Stimulated activated naive CD8-positive, alpha-beta T cell treated with anti-CD3 and anti-CD28 coated beads, Interleukin-15, Interleukin-2, amounts not matched to agents 100 ng/mL and 50 ng/mL, for 24 hours (primary cell): ENCODE results near the gene LRTM2.

Source experiments
- H3K27ac Mint-ChIP-seq: one replicate; pipeline ENCODE4 v1.8.0; 2021; ENCODE audit warnings: mild to moderate bottlenecking, mixed read lengths
- H3K27me3 Mint-ChIP-seq: one replicate; pipeline ENCODE4 v1.8.0; 2021; ENCODE audit warnings: mixed read lengths
- H3K36me3 Mint-ChIP-seq: one replicate; pipeline ENCODE4 v1.8.0; 2021; ENCODE audit warnings: low read depth, mixed read lengths
- H3K4me1 Mint-ChIP-seq: one replicate; pipeline ENCODE4 v1.8.0; 2021; ENCODE audit warnings: low read depth, mixed read lengths
- H3K4me3 Mint-ChIP-seq: one replicate; pipeline ENCODE4 v1.8.0; 2021; ENCODE audit warnings: mild to moderate bottlenecking, mixed read lengths
- H3K9me3 Mint-ChIP-seq: one replicate; pipeline ENCODE4 v1.8.0; 2021; ENCODE audit warnings: mixed read lengths

LRTM2 gene

DNA sequence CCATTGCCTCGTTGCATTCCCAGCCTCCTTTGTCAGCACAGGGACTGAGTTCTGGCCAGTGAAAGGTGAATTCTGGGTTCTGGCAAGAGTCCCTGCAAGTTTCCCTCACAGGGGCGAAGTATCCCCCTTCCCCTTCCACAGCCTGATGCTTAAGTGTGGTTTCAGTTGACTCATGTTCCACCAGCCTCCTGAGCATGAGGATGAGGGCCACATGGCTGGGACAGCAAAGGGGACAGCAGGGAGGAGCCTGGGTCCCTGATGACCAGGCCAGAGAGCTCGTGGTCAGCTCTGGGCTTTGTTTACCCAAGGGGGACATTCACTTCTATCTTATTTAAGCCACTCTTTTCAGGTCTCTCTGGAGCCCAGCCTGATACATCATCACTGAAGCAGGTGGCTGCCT is 61.6 kb downstream of the LRTM2 start:
- Mint-ChIP-seq H3K27me3 (no peaks in the 10 kb centered on the region), H3K4me3 (no peak overlapping the region), H3K4me1 (no peaks in the 10 kb centered on the region), H3K9me3 (no peaks in the 10 kb centered on the region), H3K36me3 (no peaks in the 10 kb centered on the region), H3K27ac (no peak overlapping the region)

DNA sequence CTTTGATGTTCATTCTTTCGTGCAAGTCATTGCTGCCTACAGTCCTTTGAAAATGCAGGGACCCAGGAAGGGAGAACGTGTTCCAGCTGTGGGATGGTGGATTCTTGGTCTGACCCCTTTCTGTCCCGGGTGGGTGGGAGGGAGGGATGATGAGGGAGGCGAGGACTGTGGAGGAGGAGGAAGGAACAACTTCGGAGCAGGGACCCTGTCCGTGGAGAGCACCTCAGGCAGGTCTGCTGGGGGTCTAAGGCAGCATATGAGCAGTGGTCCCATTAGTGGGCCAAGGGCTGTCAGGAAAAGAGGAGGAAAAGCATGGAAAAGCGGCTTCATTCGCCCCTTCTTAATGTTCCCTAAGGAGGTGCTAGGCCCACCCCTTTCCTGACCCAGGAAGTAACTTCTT is 62.0 kb downstream of the LRTM2 start:
- Mint-ChIP-seq H3K4me3 (no peak overlapping the region), H3K4me1 (no peaks in the 10 kb centered on the region), H3K27ac (no peak overlapping the region), H3K9me3 (no peaks in the 10 kb centered on the region), H3K27me3 (peaks cover under 1% of the 10 kb centered on the region), H3K36me3 (no peaks in the 10 kb centered on the region)

DNA sequence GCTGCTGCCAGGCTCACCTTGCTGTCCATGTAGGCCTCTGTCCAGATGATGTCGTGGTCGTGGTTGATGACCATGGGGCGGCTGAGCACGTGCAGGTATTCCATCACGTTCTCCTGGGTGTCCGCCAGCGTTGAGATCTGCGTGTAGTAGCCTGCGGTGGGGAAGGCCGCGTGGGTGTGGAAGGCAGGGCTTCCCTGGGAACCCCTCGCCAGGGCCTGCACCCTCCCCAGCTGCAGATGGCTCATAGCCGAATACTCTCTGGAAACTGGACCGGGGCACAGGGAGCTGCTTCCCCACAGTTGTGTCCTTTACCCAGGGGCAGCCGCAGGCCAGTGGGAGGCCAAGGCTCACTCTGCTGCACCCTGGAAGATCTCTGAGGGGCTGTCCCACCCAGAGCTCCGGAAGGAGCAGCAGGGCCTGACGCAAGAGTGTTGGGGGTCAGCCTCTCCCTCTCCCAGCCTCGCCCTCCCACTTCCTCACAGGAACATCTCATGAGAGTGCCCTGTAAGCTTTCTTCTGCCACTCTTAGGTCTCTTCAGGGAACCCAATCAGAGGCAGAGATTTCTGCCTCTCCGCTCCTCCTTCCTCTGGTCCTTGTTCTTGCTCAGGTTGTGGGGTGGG is 62.6 kb downstream of the LRTM2 start:
- H3K9me3 Mint-ChIP-seq = no peaks in the 10 kb centered on the region
- H3K27ac Mint-ChIP-seq = no peak overlapping the region
- no peak overlapping the region for H3K4me3 Mint-ChIP-seq
- no peaks in the 10 kb centered on the region for H3K4me1 Mint-ChIP-seq
- no peaks in the 10 kb centered on the region for H3K36me3 Mint-ChIP-seq
- peaks cover 6% of the 10 kb centered on the region for H3K27me3 Mint-ChIP-seq

DNA sequence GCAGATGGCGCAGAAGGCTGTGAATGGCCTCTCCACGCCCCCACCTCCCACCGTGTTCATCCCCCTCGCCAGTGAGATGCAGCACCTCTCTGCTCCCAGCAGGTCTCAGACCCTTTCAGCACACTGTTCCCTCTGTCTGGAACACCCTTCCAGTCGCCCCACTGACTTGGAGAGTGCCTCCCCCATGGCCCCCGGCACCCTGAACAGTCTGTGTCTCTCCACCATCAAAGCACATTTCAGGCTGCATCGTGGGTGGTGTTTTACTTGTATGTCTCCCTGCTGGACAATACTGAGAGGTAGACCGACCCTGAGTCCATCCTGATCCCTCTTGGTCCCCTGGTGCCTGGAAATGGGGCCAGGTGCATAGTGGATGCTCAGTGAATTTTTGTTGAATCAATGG is 63.1 kb downstream of the LRTM2 start:
- H3K9me3 Mint-ChIP-seq = peaks cover 4% of the 10 kb centered on the region
- H3K27ac Mint-ChIP-seq = no peak overlapping the region
- no peaks in the 10 kb centered on the region for H3K4me1 Mint-ChIP-seq
- H3K36me3 Mint-ChIP-seq = no peaks in the 10 kb centered on the region
- H3K4me3 Mint-ChIP-seq = no peak overlapping the region
- H3K27me3 Mint-ChIP-seq = peaks cover 8% of the 10 kb centered on the region

DNA sequence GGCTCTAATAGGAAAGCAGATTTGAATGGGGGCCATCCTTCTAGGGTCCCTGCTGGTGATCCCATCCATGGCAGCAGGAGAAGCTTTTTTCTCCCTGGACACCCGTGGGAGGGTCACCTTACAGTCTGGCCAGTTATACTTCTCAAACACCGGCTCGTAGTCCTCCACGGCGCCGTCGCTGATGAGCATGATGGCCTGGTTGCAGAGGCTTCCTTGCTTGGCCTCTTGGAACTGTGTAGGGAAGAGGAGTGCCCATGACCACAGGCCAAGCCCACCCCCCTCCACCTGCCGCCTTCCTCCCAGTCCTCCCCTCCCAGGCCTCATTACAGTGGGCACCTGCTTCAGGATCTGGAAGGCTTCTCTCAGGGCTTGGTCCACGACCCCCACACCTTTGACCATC is 64.3 kb downstream of the LRTM2 start:
- no peaks in the 10 kb centered on the region for H3K4me1 Mint-ChIP-seq

DNA sequence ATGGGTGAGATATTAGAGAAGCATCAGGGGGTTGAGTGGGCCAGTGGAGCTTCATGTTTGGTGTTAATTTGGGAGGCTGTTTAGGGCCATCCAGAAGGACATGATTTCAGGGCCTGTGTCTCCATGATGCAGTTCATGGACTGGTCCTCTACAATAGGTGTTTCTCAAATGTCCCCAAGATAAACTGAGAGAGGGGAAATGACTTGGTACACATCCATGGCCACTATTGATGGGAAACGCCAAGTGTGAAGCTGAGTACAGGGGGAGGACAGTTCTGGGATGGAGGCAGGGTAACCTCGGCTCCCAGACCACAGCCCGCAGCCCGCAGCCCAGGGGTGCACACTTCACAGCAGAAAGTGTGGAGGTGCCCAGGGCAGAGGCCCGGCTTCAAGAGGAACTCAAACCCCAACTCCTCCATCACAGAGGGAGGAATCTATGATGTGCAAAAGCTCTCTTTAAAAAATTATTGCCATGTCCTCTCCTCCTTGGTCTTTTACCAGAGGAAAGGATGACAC is 64.8 kb downstream of the LRTM2 start:
- peaks cover 6% of the 10 kb centered on the region for H3K9me3 Mint-ChIP-seq
- H3K27ac Mint-ChIP-seq = no peak overlapping the region
- H3K4me3 Mint-ChIP-seq = no peak overlapping the region
- H3K4me1 Mint-ChIP-seq = no peaks in the 10 kb centered on the region
- no peaks in the 10 kb centered on the region for H3K36me3 Mint-ChIP-seq
- peaks cover 10% of the 10 kb centered on the region for H3K27me3 Mint-ChIP-seq

More for the DNA sequence above, 64.3 kb downstream of the LRTM2 start:
- H3K4me3 Mint-ChIP-seq = no peak overlapping the region
- H3K9me3 Mint-ChIP-seq = peaks cover 6% of the 10 kb centered on the region
- no peak overlapping the region for H3K27ac Mint-ChIP-seq
- no peaks in the 10 kb centered on the region for H3K36me3 Mint-ChIP-seq
- peaks cover 10% of the 10 kb centered on the region for H3K27me3 Mint-ChIP-seq

DNA sequence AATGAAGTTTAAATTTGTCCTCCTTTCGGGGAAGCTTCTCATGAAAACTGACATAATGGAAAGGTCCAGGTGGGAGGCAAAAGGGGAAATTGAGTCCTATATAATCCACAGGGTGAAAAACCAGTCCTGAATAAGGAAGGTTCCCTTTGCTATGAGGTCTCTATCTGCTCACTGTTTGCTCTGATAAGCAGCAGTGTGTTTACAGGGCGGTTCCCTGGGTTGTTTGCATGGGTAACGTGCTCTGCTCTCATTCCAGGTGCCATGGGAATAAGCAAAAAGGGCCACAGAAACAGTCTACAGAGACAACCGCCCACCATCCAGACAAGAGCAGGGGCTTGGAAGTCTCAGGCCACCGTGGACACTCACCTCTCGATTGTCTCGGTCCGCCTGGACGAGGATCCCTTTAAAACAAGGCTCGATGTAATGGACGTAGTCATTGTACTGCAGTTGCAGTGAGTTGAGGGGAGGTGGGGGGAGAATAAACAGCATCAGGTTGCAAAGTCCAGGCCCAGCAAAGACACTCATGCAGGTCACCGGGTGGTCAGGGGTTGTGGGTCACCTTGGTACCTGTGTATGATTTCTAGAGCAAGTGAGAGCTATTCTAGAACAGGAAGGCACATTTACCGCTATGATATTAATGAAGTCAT is 65.4 kb downstream of the LRTM2 start:
- H3K9me3 Mint-ChIP-seq = peaks cover 6% of the 10 kb centered on the region
- no peaks in the 10 kb centered on the region for H3K36me3 Mint-ChIP-seq
- H3K4me3 Mint-ChIP-seq = no peak overlapping the region
- no peaks in the 10 kb centered on the region for H3K4me1 Mint-ChIP-seq
- H3K27me3 Mint-ChIP-seq = peaks cover 10% of the 10 kb centered on the region
- H3K27ac Mint-ChIP-seq = no peak overlapping the region
